AML-193 (cell line): Measurements from ENCODE around the gene EGFL8.

Experiments
- DNase-seq, 2 experiments: peaks; one replicate each; lab custom pipeline; 2025; lab: John Stamatoyannopoulos, UW

Gene EGFL8

DNA sequence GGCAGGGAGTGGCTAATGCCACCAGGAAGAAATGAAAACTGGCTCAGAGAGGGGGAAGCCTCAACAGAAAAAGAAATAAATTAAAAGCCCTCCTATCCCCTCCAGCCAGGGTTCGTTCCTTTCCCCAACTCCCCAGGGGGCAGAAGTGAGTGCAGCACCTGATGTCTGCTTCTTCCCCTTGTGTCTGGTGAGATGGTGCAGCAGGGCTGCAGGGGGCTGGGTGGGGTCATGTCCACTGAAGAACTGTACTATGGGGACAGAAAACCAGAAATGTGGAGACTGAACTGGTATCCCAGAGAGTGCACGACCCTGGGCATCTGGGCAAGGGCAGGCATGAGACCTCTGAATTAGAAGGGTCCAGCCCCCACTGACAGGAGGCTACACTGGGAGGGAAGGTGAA, 4.0 kb downstream of the EGFL8 start:
- DNase-seq, result no peak

DNA sequence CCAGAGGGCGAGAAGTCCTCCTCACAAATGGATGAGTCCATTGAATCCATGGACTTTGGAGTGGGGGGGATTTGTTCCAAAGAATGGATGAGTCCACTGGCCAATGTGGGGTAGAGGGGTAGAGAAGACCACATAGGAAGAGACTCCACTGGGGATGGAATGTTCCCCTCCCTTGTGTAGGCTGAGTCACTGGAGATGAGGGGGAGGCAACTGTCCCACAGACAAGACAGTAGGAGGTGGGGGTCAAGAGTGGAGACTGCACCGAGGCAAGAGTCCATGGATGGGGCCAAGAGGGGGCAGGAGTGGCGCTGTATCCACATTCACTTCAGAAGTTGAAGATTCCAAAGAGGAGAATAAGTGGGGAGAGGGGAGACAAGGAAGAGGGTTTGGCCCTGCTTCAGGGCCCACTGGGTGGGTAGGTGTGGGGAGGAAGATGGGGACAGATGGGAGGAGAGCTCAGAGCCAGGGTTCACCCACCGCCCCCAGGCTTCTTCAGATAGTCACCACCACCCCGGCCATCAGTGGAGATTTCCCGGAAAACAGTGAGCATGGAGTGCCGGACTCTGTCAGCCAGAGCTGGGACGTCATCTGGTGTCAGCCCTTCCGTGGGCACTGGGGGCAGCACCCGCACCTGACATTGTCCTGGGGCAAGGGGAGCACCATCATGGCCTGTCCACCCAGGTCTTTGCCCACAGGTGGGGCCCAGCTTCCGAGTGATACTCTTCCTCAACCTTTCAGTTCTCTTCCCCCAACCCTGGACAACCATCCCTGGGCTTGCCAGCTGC, 4.6 kb downstream of the EGFL8 start:
- DNase-seq, result no peak

DNA sequence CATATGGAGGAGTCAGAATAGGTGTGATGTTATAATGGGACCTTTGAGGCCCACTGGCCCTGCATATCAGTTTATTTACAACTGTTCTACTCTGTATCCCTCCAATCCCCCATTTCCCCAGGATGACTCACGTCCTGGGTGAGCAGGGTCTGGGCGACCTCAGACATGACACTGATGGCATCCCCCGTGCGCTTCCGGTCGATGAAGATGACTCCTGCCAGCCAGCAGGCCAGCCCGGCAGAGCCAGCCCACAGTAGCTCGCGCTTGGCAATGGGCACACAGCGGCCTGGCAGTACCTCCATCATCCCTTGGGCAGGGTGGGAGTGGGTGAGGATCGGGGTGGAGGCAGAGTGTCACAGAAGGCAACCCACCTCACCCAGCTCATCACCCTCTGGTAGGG, 5.9 kb downstream of the EGFL8 start:
- DNase-seq, result no peak

DNA sequence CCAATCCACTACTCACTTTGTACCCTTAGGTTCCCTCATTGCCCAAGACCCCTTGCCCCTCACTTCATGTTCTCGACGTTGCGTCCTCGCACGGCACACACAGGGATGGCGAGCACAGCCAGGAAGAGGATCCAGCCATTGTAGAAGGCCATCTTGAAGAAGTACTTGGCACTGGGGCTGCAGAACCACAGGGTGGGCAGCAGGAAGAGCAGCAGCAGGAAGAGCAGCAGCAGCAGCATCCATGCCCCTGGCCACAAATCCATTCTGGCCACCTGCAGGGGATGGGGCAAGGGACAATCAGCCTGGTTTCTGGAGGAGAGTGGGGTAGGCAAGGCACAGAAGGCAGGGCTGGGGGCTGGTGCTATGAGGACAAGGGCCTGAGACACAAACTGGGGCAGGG, 6.8 kb downstream of the EGFL8 start:
- DNase-seq, result no peak

DNA sequence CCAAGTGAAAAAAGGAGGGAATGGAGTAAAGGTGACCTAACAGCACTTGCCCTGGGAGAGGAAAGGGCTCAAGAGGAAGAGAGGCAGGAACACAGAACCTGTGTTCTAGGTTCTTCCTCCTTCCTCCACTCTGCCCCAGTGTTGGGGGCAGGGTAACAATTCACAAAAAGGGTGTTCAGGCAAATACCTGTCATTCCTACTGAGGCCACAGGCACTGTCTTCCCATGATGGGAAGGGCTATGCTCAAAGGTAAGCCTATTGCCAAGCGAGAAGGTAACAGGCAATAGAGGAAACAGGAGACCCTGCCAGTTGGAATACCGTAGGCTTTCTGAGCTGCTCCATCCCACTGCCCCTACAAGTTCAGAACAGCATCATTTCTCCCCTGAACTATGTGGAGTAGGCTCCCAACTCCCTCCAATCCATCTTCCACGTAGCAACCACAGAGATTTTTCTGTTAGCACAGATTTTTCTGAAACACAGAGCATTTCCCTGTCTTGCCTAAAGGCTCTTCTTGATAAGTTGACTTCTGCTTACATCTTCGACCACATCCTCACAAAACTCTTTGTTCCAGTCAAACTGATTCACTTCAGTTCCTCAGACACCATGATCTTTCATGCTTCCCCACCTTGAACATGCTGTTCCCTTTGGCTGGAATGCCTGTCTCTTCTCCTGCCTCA, 8.8 kb downstream of the EGFL8 start:
- DNase-seq, result peak in 1 of 2 experiments; percentile 21

DNA sequence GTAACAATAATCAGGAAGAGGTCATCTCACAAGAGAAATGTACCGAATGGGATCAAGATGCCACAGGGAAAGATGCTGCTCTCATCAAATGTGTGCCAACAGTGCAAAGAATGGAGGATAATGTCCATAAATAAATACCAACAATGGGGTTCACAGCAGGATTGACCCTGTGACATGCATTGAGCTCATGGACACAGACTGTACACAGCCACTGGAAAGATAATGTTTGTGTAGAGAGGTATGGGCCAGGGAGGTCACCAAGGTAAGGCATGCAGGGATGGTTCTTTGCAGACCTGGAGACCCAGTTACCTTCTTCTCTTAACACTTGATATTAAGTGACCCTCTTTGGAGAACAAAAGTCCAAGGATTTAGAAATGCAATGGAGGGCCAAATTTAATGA, 10.0 kb downstream of the EGFL8 start:
- no peak for DNase-seq

DNA sequence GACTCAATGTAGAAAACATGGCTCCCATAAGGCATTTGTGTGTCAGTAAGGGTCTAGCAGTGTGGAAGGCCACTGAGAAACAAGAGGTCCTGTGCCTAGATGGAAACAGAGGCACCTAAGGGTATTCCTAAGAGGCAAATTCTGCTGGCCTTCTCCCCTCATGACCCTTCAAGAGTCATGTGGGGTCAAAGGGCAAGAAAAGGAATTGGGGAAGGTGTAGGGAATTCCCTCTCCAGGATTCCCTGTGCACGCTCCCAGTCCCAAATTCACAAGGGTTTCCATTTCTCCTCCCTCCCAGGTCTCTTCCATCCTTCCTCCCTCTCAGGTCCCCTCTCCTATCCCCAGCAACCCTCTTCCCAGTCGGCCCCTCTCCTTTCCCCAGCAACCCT, 10.9 kb downstream of the EGFL8 start:
- DNase-seq, result no peak

DNA sequence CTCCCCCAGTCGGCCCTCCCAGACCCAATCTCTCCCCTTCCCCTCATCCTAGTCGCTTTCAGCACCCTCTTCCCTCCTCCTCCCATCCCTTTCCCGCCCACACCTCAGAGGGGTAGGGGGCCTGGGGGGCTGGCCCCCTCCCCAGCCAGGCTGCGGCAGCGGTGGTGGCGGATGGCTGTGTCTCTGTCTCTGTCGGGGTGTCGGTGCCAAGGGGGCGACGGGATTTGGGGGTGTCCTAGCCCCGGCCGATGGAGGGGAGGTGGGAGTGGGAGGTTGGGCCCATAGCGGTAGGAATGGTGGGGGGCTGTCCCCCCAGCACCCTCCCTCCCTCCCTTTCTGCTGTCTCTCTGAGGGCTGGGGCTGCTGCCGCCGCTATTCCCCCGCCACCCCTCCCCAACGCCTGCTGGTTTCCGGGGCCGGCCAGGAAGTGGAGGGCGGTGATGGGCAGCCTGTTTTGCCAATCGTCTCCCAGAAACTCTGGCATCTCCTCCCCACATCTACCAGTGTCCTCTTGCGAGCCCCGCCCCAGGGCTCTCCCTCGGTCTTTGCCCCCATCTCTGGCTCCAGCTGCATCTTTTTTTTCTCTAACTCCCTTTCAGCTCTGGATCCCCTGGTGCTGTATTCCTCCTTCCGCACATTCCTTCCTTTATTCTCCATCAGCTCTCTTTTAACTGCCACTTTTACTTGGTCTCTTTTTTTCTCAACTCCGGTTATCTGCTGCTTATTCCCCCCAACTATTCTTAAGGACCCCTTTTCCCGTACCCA, 11.5 kb downstream of the EGFL8 start, which contains the start of gene AGPAT1:
TSS of gene AGPAT1 (minus strand) at position 374 of the 765 bp plus-strand sequence. CDS start 4,588 bp downstream, outside the sequence.
- DNase-seq, result peak; percentile 93 to 94

DNA sequence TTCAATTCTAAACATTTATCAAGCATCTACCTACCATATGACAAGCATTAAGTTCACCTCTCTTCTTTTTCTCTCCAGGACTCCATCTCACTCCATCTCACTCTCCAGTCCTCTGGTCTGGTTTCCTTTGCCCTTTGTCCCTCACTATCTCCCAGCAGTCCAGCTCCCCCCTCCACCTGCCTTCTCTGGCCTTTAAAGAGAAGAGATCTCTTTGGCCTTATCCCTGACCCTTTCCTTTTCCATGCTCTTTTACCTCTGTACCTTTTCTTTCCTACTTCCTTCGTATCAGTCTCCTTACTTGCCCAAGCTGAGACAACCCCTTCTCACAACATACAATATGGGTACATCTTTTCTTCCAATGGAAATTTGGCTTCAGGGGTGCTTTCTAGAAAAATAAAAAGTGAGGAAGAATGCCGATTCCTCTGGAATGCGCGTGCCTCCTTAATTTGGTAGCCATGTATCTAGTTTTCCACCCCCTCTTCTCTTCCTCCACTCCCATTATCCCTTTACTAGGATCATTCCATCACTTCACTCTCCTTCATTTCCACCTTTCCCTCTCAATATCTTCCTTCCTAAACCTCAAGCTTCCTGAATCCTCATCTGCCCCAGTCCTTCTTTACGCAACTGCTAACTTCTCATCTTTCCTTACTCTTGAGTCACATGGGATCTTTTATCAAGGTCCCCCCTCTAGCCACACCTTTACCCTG, 12.2 kb downstream of the EGFL8 start:
- DNase-seq, result no peak

DNA sequence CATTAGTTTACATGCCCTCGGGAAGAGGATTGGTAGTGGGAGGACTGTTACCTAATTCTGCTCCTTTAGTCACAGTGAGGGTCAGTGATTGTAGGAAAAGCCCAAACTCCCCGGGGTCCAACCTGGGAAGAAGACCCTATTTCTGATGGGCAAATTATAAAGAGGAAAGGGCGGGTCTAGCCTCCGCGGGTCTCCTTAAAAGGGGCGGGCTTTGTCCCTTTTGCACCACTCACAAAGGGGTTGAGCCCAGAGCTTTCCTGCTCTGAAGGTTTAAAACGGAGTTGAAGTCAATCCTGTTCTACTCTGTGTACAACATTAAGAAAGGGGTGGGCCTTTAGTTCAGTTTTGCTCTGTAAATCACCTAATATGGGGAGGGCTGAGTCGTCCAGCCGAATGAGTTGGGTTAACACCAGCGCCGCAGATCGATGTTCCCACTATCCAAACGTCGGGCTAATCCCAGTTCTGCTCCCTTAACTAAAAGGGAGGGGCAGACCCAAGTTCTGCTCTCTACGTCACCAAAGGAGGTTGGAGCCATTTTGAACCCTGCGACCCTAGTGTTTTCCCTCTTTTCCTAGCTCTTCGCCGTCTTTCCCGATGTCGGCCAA, 12.9 kb downstream of the EGFL8 start:
- peak; percentile 55 to 59 for DNase-seq

DNA sequence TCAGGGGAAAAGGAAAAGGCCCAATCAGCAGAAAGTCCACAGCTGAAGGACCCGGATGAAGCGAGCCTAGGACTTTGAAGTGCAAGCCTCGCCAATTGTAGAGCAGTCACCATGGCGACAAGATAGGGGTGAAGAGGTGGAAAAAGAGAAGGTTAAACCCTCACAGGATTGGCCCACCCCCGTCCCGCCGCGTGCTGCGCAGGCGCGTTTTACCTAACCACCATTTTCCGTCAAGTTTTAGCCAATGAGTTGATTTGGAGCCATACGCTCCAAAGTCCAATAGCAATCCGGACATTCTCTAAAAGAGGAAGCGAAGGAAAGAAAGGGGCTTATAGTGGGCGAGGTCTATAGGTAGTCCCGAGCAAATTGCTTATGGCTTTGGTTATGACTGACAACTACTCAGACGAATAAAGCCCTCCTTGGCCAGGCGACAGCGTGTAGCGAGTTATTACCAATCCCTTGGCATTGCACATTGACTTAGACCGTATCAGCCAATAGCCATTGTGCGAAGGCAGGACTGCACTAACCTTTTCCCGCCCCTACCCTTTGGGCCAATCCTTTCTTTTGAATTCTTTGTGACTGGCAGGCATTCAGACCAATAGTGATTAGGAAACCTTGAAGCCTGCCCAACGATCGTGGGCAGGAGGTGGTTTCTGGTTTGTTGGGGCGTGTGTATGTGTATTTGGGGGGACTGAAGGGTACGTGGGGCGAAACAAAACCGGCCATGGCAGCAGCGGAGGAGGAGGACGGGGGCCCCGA, 13.6 kb downstream of the EGFL8 start, which contains the start of gene RNF5:
TSS of gene RNF5 (plus strand) at position 618 of the 759 bp plus-strand sequence. CDS start at position 725, 107 bp downstream.
- peak; percentile 100 for DNase-seq

DNA sequence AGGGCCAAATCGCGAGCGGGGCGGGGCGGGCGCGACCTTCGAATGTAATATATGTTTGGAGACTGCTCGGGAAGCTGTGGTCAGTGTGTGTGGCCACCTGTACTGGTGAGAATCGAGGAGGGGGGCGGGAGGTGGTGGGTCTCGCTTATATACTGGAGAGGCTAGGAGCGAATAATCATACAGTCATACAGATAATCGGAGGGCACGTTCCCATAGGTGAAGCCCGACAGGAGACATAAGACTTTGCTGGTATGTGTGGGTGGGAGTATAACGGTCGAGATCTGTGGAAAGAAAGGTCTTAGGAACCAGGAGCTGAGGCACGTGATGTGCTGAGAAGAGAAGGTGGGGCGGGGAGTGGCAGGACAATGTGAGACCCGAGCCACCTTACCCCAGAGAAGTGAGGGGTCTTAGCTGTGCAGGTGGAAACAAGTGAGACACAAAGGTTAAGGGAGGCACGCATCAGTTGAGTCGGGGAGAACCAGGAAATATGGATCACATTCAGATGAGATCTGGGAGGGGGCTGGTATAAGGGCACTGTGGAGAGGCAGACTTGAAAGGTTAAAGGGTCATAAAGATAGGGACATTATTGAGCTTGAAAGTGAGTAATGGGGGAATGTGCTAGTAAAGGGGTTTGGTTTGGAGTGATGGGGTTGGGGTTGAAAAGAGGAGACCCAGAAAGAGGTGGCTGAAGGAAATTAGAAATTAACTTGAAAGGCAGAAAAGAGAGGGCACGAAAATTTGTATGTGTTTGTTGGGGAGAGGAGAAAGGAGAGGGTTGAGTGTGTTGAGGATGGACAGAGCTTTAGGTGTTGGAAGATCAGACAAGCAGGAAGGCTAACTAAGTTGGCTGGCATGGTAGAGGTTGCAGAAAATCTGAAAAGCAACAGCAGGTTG, 14.4 kb downstream of the EGFL8 start:
- DNase-seq, result no peak

DNA sequence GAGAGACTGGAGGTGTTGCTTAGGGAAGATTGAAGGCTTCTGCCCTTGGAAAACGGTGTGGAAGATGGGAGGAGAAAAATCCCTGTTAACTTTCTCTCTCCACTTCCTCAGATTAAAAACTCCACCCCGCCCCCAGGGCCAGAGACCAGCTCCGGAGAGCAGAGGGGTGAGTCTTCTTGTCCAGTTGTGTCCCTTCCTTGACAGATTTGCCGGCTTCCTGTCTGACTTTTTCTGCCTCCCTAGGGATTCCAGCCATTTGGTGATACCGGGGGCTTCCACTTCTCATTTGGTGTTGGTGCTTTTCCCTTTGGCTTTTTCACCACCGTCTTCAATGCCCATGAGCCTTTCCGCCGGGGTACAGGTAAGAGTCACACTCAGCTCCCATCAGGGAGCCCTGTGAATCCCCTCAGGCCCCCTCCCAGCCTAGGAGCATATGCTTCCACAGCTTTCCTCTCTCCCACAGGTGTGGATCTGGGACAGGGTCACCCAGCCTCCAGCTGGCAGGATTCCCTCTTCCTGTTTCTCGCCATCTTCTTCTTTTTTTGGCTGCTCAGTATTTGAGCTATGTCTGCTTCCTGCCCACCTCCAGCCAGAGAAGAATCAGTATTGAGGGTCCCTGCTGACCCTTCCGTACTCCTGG, 15.5 kb downstream of the EGFL8 start:
- DNase-seq, result no peak

DNA sequence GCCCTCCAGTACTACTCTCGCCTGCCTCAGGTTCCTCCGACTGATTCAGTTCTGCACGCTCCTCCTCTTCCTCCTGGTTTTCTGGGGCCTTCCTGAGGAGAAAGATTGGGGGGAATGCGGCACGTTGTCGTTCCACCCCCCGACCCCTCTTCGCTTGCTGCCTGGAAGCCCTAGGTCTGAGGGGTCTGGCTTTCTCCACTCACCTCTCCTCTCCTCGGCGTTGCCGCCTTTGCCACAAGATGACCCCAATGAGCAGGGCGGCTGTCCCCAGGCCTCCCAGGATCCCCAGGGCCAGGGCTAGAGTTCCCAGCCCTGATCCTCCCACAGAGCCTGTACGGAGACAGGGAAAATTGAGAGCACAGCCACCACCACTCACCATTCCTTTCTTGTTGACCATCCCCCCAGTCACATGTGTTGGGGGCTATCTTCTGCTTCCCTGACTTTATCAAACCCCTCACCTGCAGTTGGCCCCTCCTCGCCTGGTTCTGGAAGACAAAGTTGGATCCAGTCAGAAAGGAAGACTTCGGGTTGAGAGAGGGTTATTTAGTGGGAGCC, 16.8 kb downstream of the EGFL8 start:
- no peak for DNase-seq

DNA sequence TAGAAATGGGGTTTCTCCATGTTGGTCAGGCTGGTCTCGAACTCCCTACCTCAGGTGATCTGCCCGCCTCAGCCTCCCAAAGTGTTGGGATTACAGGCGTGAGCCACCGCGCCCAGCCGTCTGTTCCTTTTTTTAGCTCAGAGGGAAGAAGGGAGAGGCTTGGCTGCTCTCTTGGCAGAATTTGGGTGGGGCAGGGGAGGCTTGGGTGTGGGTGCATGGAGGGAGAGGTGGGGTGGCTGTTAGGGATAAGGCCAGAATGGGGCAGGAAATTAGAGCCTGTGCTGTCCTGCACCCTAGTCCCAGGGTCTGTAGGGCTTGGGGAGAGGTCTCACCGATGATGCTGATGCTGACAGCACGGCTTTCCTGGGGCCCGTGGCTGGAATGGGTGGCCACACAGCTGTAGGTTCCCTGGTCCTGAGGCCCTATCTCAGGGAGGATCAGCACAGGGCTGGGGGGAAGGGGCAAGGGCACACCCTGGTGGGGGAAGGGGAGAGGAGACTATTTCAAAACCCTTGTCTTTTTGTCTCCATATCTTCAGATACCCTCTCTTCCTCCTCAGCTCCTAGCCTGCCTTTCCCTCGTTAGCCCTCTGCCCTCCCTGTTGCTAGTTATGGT, 17.6 kb downstream of the EGFL8 start:
- DNase-seq, result no peak

DNA sequence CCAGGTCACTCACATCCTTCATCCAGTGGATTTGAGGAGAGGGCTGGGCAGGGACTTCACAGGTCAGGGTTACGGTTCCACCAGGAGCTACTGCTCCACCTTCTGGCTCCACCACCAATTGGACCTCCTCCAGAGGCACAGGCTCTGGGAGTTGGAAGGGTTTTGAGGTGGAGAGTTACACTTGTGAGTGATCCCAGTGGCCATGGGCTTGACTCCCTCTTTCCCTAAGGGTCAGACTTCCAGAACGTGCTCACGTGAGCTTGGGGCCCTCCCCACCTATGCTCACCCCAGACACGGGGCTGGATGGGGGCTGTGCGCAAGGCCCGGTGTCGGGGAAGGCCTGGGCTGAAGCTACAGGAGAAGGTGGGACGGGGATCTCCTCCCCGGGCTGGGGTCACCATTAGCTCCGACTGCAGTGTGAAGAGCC, 18.2 kb downstream of the EGFL8 start:
- no peak for DNase-seq

DNA sequence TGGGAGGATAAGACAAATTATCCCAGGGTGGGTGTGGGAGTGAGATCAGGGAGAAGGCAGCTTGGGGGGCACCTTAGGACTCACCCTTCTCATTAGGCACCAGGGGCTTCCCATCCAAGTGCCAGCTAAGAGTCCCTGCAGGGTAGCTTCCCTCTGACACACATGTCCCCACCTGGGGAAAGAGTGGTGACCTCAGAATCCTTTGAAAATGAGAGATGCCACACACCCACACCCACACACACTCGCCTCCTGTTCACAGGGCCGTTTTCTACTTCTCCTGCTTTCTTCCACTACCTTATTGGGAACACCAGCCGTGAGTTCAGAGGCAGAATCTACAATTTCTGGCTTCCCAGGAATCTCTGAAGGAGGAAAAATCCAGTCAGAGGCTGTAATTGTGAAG, 18.6 kb downstream of the EGFL8 start:
- no peak for DNase-seq

DNA sequence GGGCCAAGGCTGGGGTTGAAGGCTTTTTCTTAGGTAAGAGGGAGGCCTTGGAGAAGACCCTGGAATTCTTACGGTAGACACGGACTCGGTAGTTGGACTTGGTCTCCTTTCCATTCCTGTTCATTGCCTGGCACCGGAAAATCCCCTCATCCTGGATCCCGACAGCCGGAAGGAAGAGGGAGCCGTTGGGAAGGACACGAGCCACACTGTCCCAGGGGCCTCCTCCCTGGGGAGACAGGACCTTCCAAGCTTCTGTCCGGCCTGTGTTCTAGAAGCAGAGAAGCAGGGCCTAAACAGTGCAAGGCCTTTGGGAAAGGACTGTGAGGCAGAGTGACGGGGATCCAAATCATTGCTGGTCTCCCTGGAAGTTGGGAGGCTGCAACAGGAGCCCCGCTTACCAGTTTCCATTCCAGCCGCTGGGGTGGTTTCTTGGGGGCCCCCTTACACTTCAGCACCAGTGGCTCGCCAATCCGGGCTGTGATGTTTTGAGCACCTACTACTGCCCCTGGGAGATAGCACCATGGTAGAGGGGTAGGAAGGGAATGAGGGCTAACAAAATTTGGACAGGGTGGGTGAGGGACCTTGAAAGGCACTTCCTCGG, 19.2 kb downstream of the EGFL8 start:
- DNase-seq, result no peak
